GM19043 (cell line): ENCODE results near the gene SLC4A3.
"Not testable (repeated sequence)": the region's sequence is repeated elsewhere in the genome, so short reads cannot be mapped to it uniquely, and the experiment has no call there.

Experiments used
- ATAC-seq: cut with Tn5 transposase; IDR thresholded peaks from one replicate; pipeline ENCODE4 v1.9.1; 2021; ENCODE audit warnings: low read depth; ENCODE audit not compliant: unreplicated experiment

Gene SLC4A3

DNA sequence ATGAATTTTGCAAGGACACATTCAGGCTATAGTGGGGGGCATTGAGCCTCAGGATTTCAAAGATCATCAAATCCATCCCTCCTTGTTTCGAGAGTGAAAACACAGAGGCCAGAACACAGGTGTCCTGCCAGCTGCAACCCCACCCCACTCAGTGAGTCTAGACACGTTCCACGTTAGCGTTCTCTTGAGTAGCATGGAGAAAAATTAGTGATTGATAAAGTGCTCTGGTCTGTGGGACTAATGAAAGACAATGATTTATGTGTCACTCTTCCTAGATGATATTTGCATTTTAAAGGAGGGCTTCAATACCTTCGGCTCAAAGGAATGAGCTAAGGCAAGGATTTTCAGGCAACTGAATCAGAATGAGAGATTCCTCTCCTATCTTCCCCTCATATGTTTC lies 43.8 kb downstream of the SLC4A3 start:
- no peak for ATAC-seq

DNA sequence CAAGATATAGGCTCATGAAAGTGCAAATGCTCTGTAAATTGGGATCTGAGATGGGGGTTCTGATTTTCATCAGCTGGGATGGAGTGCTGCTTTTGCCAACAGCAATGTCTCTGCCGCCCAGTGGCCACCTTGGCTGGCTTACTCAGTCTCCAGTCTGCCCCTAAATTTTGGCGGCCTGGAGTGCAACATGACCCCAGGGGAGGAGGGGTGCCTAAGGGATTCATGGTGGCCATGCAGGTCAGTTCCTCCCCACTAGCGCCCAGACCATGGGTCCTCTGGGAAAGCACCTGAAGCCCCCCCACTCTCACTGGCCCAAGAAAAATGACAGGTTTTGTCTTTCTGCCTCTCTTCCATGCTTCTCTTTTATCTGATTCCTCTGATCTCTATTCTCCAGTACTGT lies 45.0 kb downstream of the SLC4A3 start:
- no peak for ATAC-seq

DNA sequence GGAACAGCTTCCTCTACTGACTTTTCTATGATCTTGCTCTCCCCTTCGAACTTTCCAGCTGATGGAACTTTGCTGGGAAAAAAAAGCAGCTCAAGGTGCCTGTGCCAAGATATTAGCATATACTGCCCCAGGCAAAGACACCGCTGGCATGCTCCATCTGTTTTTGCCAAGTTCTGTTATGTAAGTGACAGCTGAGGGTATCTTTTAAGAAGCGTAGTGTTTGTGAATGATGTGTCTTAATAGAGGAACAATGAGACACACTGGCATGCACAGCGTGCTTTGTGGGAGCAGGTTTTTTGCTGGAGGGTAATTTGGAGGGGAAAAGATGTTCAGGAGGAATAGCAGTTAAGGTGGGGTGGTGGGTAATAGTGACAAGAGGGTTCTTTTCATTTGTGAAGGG lies 47.8 kb downstream of the SLC4A3 start:
- ATAC-seq: no peak

DNA sequence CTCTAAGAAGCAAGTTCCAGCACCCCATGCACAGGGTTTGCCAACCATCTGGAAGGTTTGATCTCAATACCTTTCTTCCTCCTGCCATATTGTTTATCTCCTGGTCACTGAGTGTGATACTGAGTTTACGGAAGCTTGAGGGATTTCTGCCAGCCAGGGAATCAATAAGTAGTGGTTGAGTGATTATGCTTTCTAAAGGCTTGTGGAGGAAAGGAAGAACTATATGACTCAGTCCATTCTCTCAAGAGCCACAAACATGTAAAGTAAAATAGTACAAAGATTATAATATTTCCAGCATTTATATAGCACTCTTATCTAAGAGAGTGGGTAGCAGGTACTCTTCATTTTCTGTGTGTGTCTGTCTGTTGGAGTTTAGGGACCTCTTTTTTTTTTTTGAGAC lies 49.2 kb downstream of the SLC4A3 start:
- ATAC-seq: no peak

DNA sequence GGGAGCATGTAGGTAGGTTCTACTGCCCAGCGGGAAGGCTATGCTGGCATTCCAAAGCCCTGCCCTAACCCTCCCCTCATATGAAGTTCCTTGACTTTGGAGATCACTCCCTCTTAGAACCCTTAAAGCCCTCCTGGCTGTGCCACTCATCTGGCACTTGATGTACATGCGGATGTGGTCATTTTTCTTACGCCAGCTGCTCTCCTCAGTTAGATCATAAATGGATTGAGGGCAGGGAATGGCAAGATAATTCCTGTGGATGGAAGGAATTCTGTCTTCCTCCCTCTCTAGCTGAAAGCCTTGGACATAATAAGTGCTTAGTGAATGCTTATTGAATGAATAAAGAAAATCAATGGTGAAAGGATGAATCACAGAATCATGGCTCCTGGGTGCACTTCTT lies 51.6 kb downstream of the SLC4A3 start:
- no peak for ATAC-seq

DNA sequence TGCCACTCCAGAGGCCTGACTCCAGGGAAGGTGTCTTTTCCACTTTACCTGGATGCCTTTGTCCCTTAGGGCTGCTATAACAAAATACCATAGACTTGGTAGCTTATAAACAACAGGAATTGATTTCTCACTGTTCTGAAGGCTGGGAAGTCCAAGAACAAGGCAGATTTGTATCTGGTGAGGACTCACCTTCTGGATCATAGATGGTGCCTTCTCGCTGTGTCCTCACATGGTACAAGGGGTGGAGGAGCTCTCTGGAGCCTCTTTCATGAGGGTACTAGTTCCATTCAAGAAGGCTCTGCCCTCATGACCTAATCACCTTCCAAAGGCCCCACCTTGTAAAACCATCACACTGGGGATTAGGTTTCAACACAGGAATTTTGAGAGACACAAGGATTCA lies 52.1 kb downstream of the SLC4A3 start:
- ATAC-seq: no peak

DNA sequence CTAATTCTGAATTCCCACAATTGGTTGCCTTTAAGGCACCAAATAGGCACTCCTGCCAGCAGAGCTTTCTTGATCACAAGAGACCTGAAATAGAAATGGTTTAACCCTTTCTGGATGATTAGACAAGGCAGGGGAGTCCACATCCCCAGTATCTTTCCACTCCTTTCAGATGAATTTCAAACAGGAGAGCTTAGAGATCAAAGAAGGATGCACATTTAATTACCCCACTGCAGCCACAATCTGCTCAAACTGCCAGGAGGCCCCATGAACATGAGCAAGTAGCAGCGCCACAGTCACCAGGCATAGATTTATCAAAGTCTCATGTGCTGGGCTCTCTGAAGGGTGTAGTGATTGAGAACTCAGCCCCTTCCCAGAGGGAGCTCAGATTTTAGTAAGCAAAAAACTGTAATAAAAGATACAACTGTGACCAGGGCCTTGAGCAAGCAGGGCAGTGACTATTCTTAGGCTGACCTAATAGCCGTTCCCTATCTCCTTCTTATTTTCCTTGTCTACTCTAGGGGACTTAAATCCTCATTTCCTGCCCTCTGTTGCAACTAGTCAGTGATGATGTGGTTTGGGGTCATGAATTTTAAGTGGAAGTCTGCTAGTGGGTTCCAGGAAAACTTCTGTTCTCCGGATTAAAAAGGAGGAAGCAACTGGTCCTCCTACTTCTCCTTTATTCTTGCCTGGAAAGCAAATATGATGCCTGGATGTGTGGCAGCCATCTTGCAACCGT lies 53.7 kb downstream of the SLC4A3 start:
- no peak for ATAC-seq

DNA sequence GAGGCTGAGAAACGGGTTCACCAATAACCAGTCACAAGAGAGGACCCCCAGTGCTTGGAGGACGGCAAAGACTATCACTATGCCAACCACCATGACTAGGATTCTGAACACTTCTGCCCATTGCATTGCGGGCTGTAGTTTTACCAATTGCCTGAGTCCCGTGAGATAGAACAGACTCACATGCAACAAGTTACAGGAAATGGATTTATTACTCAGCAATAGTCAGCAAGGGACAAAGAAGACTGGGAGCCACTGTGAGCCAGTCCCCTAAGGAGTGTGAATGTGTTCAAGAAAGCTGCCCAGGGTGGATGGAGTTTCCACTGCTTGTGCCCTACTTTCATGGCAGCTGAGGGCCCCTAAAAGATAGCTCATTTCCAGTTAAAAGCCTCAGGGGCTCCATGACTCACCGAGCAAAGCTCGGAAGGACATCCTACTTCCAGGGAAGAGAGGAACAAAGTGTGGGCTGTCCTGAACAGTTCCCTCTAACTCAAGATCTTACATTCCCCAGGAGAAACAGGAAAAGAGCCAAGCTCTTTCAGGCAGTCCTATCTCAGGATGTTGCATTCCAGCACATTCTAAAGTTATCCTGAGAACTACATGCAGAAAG lies 54.4 kb downstream of the SLC4A3 start:
- no peak for ATAC-seq

DNA sequence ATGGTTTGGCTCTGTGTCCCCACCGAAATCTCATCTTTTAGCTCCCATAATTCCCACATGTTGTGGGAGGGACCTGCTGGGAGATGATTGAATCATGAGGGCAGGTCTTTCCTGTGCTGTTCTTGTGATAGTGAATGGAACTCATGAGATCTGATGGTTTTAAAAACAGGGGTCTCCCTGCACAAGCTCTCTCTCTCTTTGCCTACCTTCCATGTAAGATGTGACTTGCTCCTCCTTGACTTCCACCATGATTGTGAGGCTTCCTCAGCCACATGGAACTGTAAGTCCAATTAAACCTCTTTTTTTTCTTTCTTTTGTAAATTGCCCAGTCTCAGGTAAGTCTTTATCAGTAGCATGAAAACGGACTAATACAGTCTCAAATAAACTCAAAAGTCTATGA lies 56.0 kb downstream of the SLC4A3 start:
- not testable (repeated sequence) for ATAC-seq

DNA sequence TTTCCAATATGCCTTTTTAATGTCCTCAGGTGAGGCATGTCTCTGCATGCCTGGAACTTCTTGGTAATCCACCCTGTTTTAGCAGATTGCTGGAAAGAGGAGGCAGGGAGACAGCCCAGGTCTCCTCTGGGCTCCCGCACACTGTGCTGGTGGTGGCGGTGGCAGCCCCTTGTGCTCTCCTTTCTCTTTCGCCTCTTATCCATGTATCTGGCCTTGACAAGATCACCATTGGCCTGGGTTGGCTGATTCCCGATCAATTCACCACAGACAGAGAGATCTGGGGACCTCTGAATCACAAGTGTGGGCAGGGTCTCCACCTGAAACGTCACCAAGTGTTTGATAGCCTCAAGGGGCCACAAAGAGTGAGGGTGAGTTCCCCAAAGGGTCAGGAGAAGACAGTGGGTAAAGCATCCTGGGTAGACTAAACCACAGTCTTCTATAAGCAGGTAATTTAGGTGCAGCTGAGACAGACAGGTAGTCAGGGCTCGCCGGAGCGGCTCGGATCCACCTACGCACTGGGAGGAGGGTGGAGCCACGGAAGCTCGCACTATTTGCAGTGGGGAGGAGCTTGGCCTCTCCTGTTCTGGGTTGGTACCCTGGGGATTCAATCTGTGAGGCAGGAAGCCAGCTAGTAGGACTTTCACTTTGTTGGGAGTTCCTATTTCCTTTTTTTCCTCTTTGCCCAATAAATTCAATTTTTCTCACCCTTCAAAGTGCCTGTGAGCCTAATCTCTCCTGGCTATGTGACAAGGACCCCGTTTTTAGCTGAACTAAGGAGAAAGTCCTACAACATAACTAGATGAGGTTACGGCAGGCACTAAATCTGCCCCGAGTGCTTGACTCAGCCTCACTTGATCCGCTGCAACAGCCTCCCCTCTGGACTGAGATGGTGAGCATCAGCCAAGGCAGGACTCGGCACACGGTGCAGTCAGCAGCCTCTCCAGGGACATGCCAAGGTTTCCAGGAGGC lies 57.6 kb downstream of the SLC4A3 start:
- peak; percentile 94 for ATAC-seq

DNA sequence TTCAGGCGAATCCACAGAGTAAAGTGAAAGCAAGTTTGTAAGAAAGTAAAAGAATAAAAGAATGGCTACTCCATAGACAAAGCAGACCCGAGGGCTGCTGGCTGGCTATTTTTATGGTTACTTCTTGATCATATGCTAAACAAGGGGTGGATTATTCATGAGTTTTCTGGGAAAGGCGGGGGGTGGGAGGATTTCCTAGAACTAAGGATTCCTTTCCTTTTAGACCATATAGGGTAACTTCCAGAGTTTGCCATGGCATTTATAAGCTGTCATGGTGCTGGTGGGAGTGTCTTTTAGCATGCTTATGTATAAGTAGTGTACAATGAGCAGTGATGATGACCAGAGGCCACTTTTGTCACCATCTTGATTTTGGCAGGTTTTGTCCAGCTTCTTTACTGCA lies 59.8 kb downstream of the SLC4A3 start:
- no peak for ATAC-seq

DNA sequence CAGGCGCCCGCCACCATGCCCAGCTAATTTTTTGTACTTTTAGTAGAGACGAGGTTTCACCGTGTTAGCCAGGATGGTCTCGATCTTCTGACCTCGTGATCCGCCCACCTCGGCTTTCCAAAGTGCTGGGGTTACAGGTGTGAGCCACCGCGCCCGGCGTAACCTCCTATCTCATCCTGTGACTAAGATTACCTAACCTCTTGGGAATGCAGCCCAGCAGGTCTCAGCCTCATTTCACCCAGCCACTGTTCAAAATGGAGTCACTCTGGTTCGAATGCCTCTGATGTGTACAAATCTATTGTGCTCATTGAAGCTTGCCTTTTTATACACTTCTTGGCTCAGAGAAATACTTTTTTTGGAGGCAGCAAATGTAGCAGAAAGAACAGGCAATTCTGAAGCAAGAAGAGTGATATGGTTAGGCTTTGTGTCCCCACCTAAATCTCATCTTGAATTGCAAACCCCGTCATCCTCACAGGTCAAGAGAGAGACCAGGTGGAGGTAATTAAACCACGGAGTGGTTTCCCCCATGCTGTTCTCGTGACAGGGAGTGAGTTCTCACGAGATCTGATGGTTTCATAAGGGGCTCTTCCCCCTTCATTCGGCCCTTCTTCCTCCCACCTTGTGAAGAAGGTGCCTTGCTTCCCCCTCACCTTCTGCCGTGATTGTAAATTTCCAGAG lies 60.6 kb downstream of the SLC4A3 start:
- no peak for ATAC-seq

DNA sequence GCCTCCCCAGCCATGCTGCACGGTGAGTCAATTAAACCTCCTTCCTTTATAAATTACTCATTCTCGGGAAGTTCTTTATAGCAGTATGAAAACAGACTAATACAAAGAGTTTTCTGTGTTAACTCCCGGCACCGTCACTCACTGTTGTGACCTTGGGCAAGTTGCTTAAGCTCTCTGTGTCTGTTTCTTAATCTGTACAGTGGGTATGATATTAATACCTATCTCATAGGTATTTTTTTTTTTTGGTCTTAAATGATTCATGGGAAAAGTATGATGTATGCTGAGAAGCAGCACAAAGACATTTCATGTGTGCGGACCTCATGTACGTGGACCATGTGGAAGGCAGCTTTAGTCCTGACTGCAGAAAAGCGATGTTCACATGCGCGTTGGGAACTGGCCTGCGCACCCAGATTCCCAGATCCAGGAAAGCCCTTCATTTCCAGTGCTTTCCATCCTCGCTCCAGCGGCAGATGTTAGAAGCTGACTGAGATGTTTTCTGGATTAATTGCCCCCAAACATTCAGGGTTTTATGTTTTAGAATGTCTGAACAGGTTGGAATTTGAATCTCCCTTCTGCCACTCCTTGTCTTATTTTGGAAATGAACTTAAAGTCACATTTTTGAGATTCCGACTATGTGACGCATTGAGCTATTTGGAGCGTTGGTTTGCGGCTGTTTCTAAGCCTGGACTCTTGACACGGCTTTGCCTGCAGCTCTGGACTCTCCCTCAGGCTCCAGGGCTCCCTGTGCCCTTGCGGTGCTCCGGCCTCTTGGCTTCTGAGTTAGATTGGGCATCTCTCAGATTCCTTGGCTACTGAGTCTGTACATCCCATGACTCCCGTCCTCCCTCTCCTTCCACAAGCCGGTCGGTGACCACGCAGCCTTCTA lies 61.4 kb downstream of the SLC4A3 start:
- no peak for ATAC-seq

DNA sequence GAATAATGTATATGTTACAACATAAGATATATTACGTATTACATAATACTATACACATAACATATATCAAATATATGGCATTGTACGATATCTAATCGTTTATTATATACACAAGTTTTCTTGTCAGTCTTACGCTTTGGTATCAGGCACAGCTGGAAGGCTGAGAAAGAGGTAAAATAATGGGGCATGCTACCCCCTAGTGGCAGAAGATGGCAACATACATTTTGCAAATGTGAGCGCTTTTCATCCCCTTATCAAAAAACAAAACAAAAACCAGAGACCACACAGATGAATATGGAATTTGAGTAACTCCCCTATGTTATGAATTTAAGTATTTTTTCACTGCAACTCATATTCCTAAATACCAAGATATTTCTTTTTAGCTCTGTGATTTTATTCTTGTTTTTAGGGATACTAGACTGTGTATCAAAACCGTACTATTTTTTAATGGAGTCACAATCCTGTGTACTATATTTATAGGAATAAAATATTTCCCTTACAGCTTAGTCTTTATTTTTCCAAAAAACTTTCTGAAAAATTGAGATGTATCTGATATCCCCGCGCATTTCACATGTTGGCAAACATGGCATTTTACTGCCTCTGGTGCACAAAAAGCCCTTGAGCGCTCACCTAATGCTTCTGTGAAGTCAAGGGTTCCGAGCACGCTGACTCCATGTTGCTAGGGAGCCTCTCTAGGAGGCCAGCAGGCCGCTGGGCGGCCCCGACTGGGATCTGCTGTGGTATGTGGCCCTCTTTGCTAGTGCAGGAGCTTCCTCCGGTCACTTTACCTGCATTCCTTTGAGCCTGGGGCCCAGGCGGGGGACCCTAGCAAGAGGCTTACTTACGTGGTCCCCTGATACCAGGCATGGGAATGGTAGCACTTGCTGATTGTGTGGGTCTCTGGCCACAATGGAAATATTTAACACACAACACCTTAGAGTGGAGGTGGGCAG lies 62.5 kb downstream of the SLC4A3 start:
- peak; percentile 35 for ATAC-seq

DNA sequence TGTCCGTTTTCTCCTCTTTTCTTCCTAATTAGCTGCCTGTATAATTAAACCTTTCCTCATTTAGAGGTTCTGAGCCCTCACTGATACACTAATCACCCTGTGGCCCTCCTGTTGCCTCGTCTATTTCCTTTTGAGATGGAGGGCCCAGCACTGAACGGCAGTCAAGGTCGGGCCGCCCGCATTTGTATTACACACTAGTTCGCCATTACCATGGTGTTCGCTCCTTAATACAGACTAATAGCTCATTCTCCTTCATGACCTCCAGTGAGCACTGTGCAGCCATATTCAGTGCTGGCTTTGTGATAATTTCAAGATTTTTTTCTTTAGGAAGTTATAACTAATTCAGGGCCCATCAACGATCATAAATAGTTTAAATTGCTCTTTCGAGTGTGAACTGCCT lies 64.1 kb downstream of the SLC4A3 start:
- no peak for ATAC-seq
